GM19025 (cell line): ENCODE data around the gene ZCCHC4.
"Not testable (repeated sequence)": the region's sequence is repeated elsewhere in the genome, so short reads cannot be mapped to it uniquely, and the experiment has no call there.

Source experiments
- ATAC-seq: cut with Tn5 transposase; IDR thresholded peaks from one replicate; pipeline ENCODE4 v1.9.1; 2021; ENCODE audit warnings: mild to moderate bottlenecking, low read depth, moderate library complexity; ENCODE audit not compliant: unreplicated experiment

The ZCCHC4 gene

DNA sequence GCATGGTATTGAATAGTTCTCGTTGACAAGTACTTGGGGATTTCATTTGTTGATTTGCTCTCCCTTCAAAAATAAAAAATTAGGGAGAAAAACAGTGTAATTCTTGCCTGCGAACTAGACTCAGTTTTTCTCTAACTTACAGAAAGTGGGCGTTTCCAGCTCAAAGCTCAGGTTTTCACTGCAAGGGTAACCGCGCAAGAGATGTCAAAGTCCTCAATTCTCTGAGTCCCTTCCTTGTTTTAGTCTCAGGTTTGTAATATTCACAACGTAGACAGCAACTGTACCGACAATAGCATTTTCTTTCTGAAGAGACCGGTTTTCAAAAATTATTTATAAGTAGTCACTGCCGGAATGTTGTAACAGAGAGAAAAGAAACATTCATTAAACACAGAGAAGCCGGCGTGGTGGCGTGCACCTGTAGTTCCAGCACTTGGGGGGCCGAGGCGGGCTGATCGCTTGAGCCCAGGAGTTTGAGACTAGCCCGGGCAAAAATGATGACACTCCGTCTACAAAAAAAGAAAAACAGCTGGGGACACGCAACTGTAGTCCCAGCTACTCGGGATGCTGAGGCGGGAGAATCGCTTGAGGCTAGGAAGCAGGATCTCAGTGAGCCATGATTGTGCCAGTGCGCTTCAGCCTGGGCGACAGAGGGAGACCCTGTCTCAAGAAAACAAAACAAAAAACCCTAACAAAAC, 774 bp downstream of the ZCCHC4 start:
- no peak for ATAC-seq

DNA sequence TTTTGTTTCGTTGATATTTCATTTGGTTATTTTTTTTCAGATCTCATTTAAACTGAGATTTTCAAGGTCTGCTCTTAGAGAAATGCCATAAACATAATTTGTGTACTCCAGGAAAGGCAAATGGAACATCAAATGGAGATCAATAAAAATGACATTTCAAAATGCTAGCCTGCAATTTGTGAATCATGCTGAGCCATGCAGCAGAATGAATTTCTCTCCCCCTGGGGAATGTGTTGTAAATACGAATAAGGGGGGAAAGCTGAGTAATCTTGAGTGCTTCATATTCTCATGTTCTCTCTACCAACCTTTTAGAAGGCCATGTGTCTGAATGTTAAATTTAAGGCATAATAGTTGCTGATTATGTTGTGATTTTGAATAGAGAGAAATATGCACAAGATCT, 7.8 kb downstream of the ZCCHC4 start:
- ATAC-seq: no peak

DNA sequence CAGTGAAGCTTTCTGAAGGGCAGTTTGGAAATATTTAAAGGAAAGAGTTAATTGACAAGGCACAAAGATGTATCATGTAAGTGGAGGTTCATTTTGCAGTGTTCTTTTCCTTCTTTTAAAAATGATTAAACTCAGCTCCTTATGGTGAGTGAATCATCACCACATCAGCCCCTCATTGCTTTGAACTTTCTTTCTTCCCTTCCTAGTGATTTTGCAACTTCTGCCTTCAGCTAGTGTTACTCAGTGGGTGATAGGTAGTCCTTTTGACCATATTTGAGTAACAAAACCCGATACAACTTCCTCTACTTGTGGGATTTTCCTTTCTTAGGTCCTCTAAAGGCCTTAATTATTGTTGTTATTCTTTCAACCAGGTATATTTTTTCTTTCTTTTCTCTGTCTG, 8.2 kb downstream of the ZCCHC4 start:
- ATAC-seq: no peak

GRCh38 chr4:25321703-25322102, 9.1 kb downstream of the ZCCHC4 start:
- no peak for ATAC-seq

DNA sequence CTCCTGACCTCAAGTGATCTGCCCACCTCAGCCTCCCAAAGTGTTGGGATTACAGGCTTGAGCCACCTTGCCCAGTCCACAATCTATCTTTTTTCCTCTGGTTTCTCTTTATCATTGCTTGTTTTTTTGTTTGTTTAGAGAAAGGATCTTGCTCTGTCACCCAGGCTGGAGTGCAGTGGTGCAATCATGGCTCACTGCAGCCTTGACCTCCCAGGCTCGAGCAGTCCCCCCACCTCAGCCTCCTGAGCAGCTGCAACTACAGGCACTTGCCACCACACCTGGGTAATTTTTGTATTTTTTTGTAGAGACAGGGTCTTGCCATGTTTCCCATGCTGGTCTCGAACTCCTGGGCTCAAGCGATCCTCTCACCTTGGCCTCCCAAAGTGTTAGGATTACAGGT, 15.9 kb downstream of the ZCCHC4 start:
- ATAC-seq: not testable (repeated sequence)

DNA sequence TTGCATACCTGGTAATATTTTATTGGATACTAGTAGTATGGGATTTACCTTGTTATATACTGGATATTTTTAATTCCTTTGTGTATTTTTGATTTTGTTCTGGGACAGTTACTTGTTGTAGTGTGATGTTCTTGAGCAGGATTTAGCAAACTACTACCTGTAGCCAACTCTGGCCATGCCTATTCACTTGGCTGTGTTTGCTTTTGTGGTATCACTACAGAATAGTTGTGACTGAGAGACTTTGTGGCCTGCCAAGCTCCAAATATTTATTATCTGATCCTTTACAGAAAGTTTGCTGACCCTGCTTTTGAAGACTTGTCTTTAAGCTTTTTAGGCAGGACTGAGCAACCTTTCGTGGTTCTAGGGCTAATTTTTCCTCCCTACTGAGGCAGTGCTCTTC, 17.8 kb downstream of the ZCCHC4 start:
- no peak for ATAC-seq

- ATAC-seq: peak; percentile 81
Measured at GRCh38 chr4:25330905-25331808, 18.6 kb downstream of the ZCCHC4 start.

DNA sequence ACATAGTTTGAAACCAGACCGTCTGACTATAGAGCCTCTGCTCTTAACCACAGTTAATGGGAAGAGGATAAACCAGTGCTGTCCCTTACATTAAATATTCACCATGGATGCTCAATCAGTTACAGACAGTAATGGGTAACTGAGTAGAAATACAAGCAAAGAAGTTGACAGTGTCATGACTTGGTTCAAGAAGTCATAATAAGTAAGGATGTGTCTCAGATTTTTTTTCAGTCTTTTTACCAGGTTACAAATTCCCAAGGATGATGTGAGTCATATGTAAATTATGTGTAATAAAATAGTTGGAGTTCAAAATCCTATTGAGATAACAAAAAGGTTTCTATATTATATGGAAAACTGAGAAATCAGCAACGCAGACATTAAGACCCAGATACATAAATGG, 31.1 kb downstream of the ZCCHC4 start:
- no peak for ATAC-seq

DNA sequence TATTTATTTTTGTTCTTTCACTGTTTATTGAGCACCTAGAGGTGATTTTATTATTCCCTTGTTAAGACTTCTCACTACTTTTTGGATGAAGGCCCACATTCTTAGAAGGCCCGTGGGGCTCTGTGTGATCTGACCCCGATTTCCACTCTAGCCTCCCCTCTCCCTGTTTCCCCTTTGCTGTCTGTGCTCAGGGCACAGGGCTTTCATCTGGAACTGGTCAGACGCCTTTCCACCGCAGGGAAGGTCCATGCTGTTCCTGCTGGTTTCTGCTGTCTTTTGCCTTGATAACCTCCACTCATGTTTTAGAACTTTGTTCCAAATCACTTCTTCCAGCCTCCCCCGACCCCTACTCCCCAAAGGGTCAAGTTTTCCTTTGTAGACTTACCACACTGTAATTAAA, 33.2 kb downstream of the ZCCHC4 start:
- no peak for ATAC-seq

DNA sequence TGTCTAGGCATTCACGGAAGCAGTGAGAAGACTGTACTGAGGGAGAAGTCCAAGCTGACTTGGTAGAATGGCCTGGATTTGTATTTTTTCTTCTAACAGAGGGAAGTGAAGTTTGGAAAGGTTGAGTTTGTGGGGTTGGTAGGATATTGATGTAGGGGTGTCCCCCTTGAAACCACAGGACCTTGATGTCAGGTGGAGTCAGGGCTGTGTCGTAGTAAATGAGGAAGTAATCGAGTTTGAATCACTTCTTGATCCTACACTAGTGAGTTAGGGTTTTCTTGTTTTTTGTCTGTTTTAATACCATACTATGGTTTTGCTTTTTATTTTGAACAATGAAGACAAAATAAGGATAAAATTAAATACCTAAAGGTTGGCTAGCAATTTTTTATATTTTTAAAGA, 34.3 kb downstream of the ZCCHC4 start:
- ATAC-seq: no peak

GRCh38 chr4:25347473-25347872, 34.9 kb downstream of the ZCCHC4 start:
- ATAC-seq: no peak

DNA sequence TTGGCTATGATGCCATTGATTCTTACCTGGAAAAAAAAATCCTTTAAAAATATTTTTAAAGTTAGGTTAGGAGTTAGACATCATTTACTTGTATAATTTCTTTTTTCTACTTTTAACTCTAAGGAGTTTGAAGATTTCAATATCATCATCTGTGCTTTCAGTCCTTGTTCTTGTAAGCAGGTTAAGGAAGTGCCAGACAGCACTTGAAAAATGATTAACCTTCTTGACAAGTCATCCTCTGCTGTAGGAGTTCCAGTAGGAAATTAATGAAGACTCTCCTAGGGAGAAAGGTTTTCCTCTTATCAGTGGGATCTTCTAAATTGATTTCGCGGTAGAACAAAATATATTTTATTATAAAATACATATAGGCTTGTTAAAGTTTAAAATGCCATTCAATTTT, 35.4 kb downstream of the ZCCHC4 start:
- ATAC-seq: no peak

- no peak for ATAC-seq
Measured at GRCh38 chr4:25350561-25350960, 38.0 kb downstream of the ZCCHC4 start.

DNA sequence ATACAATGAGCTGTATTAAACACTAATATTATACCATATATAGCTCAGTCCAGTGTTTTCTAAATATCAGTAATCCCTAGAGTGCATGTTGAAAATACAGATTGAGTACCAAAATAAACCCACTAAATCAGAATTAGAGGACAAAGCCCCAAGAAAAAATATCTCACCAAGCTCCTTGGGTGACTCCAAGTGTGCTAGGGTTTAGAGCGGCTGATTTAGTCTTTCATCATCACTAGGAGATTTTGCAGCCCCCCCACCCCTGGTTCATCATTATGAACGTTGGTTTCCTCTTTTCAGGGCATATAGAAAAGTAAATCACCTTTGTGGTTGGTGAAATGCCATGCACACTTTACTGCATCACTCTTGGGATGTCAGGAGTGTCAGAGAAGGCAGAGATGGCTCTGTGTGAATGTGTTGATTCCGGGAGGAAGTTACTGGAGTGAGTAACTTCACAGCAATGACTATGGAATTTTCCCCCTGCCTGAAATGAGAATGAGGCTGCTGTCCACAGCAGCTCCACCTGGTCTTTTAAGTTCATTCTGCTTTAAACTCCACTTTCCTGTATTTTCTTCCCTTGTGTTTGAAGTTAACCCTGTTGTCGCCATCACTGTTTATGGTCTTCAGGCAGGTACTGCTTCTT, 39.3 kb downstream of the ZCCHC4 start:
- ATAC-seq: no peak

DNA sequence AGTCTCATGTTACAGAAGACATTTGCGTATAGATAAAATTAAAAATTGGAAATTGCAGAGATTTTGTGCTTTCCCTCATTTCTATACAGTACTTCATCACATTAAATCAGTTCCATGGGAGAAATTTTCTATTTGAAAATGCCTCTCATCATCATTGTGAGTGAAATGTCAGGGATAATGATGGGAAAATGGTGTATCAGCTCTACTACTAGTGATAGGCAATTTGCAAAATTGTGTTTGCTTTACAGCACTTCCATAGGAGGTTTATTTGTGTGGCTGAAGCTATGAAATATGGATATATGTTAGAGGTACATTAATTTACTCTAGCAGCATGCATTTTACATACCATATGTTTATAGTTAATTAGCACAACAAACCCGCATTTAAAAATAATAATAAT, 43.5 kb downstream of the ZCCHC4 start:
- no peak for ATAC-seq

DNA sequence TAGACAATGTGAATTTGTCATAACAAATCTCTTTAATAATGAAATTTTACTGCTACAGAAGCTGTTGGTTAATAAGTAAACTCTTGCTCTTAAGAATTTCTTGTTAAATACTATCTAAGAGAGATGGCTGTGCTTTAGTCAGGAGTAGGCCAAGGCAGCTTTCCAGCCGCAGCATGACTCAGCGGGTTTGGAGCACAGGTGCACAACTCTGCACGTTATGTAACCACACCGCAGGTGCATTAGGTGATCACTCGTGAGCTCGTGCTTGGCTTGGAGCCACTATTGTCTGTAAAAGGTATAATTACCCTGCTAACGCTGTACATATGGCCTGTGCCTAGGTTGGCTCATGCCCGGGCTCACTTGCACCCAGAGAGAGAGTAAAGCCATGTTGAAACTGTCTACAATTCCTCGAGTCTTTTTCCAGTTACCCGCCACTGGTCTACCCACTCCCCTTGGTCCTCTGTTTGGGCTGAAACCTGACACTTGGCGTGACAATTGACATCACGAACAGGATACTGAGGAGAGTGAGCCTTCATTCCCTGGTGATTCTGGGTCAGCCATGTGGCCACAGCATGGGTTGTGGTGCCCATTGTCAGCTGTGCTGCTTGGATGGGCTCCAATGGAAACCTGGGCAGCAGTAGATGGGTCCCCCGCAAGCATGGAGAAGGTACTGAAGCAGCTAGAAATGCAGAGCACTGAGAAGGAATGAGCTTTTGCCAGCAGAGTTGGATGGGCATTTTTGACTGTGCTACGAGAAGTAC, 46.1 kb downstream of the ZCCHC4 start:
- no peak for ATAC-seq

DNA sequence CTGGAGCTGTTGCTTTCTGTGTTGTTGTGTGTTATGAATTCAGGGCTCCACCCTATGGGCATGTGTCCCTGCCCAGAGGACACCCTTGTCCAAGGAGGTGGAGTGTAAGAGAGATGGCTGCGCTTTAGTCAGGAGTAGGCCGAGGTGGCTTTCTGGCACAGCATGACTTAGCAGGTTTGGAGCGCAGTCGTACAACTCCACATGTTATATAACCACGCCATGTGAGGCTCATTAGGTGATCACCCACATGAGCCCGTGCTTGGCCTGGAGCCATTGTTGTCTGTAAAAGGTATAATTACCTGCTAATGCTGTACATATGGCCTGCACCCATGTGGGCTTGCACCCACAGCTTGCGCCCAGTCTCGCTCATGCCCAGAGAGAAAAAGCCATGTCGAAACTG, 48.7 kb downstream of the ZCCHC4 start:
- no peak for ATAC-seq

GRCh38 chr4:25367004-25367621, 54.5 kb downstream of the ZCCHC4 start:
- no peak for ATAC-seq

GRCh38 chr4:25367877-25368276, 55.3 kb downstream of the ZCCHC4 start:
- ATAC-seq: no peak

DNA sequence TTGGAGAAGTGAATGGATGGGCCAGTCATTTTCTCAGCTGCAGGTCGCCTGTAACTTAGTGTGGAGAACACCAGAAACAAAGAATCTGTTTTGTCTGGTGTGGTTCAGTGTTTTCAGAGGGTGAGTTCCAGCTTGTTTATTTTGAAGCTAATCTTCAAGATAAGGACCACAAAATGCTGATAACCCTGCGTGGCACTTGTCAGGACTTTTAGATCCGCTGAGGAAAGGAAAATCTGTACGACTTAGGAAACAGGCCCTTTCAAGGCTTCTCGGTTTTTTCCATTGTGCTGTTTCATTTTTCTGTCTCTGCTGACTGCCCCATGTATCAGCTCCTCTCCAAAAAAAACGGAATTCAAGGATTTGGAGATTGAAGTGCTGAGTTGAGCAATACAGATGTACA, 55.7 kb downstream of the ZCCHC4 start:
- no peak for ATAC-seq
